Stimulated activated CD8-positive, alpha-beta memory T cell treated with anti-CD3 and anti-CD28 coated beads, Interleukin-2, amount 100 ng/mL, for 1 hour (primary cell): Measurements from ENCODE around the gene ELMO1.

ENCODE experiments used
- DNase-seq, 2 donors: peaks; one replicate each; pipeline ENCODE4 v3.0.0-alpha.2; 2020; ENCODE audit warnings: low read depth in 2 of 2

ELMO1 gene

GRCh38 chr7:37098762-37099161 is 349.9 kb downstream of the ELMO1 start:
- DNase-seq: no peak

GRCh38 chr7:37097983-37098382 is 350.7 kb downstream of the ELMO1 start:
- no peak for DNase-seq

GRCh38 chr7:37097276-37097675 is 351.4 kb downstream of the ELMO1 start:
- DNase-seq: no peak

GRCh38 chr7:37096341-37096740 is 352.3 kb downstream of the ELMO1 start:
- DNase-seq: no peak

- no peak for DNase-seq
Observed at GRCh38 chr7:37095122-37095521, 353.5 kb downstream of the ELMO1 start.

GRCh38 chr7:37093257-37093656 is 355.4 kb downstream of the ELMO1 start:
- no peak for DNase-seq

- DNase-seq: no peak
Observed at GRCh38 chr7:37092548-37092947, 356.1 kb downstream of the ELMO1 start.

GRCh38 chr7:37089972-37090371 is 358.7 kb downstream of the ELMO1 start:
- no peak for DNase-seq

GRCh38 chr7:37085600-37085999 is 363.1 kb downstream of the ELMO1 start:
- no peak for DNase-seq

GRCh38 chr7:37084303-37084702 is 364.4 kb downstream of the ELMO1 start:
- no peak for DNase-seq

- DNase-seq: no peak
Observed at GRCh38 chr7:37083311-37084096, 365.2 kb downstream of the ELMO1 start.

GRCh38 chr7:37081436-37081835 is 367.2 kb downstream of the ELMO1 start:
- no peak for DNase-seq

GRCh38 chr7:37079420-37079819 is 369.2 kb downstream of the ELMO1 start:
- no peak for DNase-seq

GRCh38 chr7:37076668-37077067 is 372.0 kb downstream of the ELMO1 start:
- DNase-seq: no peak

GRCh38 chr7:37074370-37074769 is 374.3 kb downstream of the ELMO1 start:
- DNase-seq: no peak

GRCh38 chr7:37071124-37071523 is 377.5 kb downstream of the ELMO1 start:
- DNase-seq: no peak

- no peak for DNase-seq
Observed at GRCh38 chr7:37070471-37070870, 378.2 kb downstream of the ELMO1 start.

GRCh38 chr7:37070031-37070430 is 378.6 kb downstream of the ELMO1 start:
- no peak for DNase-seq

GRCh38 chr7:37069336-37069735 is 379.3 kb downstream of the ELMO1 start:
- no peak for DNase-seq

- no peak for DNase-seq
Observed at GRCh38 chr7:37068902-37069301, 379.8 kb downstream of the ELMO1 start.

- DNase-seq: no peak
Observed at GRCh38 chr7:37068038-37068437, 380.6 kb downstream of the ELMO1 start.

GRCh38 chr7:37065779-37066271 is 382.8 kb downstream of the ELMO1 start:
- DNase-seq: no peak

- DNase-seq: no peak
Observed at GRCh38 chr7:37062560-37062859, 386.2 kb downstream of the ELMO1 start.
